Measurements from ENCODE around the gene FSHR.

The FSHR gene

DNA sequence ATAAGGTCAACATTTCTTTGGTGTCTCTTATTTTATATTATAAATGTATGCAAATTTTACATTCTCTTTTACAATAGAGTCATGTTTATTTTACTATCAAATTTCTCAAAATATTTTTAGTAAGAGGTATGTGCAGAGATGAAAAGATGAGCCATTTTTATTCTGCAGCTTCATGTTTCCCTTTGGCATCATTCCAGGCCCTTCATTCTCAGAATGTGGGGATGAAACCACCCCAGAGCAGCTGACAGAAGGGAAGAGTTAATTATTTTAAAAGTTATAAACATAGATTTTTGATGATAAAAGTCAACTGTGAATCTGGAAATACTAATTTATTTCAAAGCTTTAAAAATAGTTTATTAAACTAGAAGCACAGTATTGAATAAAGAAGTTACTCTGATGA lies 12.8 kb upstream of the FSHR start:
- no peak for DNase-seq (ENCODE audit: low read depth in 1 of 2, low spot score in 1 of 2)
- H3K27ac ChIP-seq (replicated peaks) = no peak overlapping the region
- TF ChIP-seq GABPA (IDR thresholded peaks at IDR 0.05; ENCODE audit: low read depth) = no peak
- TF ChIP-seq, protein P1, sequence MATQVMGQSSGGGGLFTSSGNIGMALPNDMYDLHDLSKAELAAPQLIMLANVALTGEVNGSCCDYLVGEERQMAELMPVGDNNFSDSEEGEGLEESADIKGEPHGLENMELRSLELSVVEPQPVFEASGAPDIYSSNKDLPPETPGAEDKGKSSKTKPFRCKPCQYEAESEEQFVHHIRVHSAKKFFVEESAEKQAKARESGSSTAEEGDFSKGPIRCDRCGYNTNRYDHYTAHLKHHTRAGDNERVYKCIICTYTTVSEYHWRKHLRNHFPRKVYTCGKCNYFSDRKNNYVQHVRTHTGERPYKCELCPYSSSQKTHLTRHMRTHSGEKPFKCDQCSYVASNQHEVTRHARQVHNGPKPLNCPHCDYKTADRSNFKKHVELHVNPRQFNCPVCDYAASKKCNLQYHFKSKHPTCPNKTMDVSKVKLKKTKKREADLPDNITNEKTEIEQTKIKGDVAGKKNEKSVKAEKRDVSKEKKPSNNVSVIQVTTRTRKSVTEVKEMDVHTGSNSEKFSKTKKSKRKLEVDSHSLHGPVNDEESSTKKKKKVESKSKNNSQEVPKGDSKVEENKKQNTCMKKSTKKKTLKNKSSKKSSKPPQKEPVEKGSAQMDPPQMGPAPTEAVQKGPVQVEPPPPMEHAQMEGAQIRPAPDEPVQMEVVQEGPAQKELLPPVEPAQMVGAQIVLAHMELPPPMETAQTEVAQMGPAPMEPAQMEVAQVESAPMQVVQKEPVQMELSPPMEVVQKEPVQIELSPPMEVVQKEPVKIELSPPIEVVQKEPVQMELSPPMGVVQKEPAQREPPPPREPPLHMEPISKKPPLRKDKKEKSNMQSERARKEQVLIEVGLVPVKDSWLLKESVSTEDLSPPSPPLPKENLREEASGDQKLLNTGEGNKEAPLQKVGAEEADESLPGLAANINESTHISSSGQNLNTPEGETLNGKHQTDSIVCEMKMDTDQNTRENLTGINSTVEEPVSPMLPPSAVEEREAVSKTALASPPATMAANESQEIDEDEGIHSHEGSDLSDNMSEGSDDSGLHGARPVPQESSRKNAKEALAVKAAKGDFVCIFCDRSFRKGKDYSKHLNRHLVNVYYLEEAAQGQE (IDR thresholded peaks at IDR 0.05; ENCODE audit: insufficient replicate concordance, low read depth) = no peak
- TF ChIP-seq, protein P2, sequence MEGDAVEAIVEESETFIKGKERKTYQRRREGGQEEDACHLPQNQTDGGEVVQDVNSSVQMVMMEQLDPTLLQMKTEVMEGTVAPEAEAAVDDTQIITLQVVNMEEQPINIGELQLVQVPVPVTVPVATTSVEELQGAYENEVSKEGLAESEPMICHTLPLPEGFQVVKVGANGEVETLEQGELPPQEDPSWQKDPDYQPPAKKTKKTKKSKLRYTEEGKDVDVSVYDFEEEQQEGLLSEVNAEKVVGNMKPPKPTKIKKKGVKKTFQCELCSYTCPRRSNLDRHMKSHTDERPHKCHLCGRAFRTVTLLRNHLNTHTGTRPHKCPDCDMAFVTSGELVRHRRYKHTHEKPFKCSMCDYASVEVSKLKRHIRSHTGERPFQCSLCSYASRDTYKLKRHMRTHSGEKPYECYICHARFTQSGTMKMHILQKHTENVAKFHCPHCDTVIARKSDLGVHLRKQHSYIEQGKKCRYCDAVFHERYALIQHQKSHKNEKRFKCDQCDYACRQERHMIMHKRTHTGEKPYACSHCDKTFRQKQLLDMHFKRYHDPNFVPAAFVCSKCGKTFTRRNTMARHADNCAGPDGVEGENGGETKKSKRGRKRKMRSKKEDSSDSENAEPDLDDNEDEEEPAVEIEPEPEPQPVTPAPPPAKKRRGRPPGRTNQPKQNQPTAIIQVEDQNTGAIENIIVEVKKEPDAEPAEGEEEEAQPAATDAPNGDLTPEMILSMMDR (IDR thresholded peaks at IDR 0.05; ENCODE audit: insufficient read depth, low read length) = no peak
- no peak for TF ChIP-seq POLR2AphosphoS5 (IDR thresholded peaks at IDR 0.05; ENCODE audit: low read depth)
- H3K27me3 ChIP-seq (ENCODE audit: insufficient read depth, poor library complexity, severe bottlenecking) = no peaks in the 10 kb centered on the region
- no peak overlapping the region for H3K4me3 ChIP-seq (replicated peaks; ENCODE audit: insufficient read depth, low read length)

DNA sequence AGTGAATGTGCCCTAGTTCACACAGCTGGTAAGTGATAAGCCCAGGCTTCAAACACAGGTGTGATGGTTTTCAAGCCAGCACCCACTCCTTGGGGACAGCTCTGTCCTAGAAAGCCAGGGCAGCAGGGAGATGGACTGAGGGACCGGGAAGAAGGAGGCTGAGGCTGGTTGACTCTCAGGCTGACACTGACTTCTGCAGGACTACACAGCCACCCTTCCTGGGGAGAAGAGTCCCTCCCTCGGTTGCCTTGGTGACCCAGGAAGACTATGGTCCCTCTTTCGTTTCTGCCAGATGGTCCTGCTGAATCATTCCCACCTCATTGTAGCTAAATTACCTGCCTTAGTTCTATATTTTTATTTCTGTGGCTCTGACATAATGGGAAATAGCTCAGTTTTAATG lies 11.3 kb upstream of the FSHR start:
- TF ChIP-seq, protein P2 (IDR thresholded peaks at IDR 0.05; ENCODE audit: insufficient read depth, low read length) = no peak
- TF ChIP-seq GABPA (IDR thresholded peaks at IDR 0.05; ENCODE audit: low read depth) (no peak), POLR2AphosphoS5 (IDR thresholded peaks at IDR 0.05; ENCODE audit: low read depth) (no peak)
- no peak overlapping the region for H3K4me3 ChIP-seq (replicated peaks; ENCODE audit: insufficient read depth, low read length)
- H3K27me3 ChIP-seq (ENCODE audit: insufficient read depth, poor library complexity, severe bottlenecking) = no peaks in the 10 kb centered on the region
- no peak overlapping the region for H3K27ac ChIP-seq (replicated peaks)
- DNase-seq (ENCODE audit: low read depth in 1 of 2, low spot score in 1 of 2) = no peak

DNA sequence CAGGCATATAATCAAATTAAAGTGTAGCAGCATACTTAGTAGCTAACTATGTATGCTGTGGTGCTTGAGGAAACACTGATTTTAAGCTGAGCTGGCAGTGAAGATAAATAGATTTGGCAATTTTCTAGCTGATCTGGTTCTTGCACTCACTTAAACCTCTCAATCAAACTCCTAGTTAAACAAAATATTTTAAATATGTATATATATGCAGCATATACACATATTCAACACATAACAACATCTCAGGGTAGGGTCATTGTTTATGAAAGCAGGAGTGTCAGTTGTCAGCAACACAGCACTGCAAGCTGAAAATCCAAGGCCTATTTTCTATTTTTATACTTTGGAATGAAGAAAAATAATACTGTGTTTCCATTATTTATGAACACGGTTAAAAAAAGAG lies 10.4 kb upstream of the FSHR start:
- Histone ChIP-seq H3K27me3 (ENCODE audit: insufficient read depth, poor library complexity, severe bottlenecking) (no peaks in the 10 kb centered on the region), H3K27ac (replicated peaks) (no peak overlapping the region), H3K4me3 (replicated peaks; ENCODE audit: insufficient read depth, low read length) (no peak overlapping the region)
- DNase-seq (ENCODE audit: low read depth in 1 of 2, low spot score in 1 of 2) = no peak
- no peak for TF ChIP-seq POLR2AphosphoS5 (IDR thresholded peaks at IDR 0.05; ENCODE audit: low read depth)
- TF ChIP-seq, protein P1 (IDR thresholded peaks at IDR 0.05; ENCODE audit: insufficient replicate concordance, low read depth) = no peak
- TF ChIP-seq GABPA (IDR thresholded peaks at IDR 0.05; ENCODE audit: low read depth) = no peak
- TF ChIP-seq, protein P2 (IDR thresholded peaks at IDR 0.05; ENCODE audit: insufficient read depth, low read length) = no peak
- TF ChIP-seq SPI1 (IDR thresholded peaks at IDR 0.05; ENCODE audit: borderline replicate concordance, low read depth) = no peak

DNA sequence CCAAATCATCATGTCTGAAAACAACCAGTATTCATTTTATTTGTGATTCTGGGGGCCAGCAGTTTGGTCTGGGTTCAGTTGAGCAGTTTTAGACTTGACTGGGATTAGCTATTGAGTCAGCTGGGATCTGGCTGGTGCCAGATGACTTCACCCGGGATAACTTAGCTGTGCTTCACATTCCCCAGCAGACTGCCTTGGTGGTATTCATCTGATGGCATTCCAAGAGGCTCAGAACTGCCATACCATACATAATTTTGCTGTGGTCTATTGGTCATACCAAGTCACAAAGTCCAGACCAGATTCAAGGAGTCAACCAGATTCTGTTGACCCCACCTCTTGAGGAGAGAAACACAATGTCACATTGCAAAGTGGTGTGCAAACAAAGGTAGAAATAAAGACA lies 7.8 kb upstream of the FSHR start:
- H3K4me3 ChIP-seq (replicated peaks; ENCODE audit: insufficient read depth, low read length) = no peak overlapping the region
- H3K27ac ChIP-seq (replicated peaks) = no peak overlapping the region
- no peak for DNase-seq (ENCODE audit: low read depth in 1 of 2, low spot score in 1 of 2)
- TF ChIP-seq SPI1 (IDR thresholded peaks at IDR 0.05; ENCODE audit: borderline replicate concordance, low read depth) = no peak
- H3K27me3 ChIP-seq (ENCODE audit: insufficient read depth, poor library complexity, severe bottlenecking) = no peaks in the 10 kb centered on the region

Data from HL-60 (cell line).